HG03135 (cell line): ENCODE measurements around the gene PLD1.
A peak's percentile ranks its signal among the peaks of the same experiment; 100 is the strongest.

Experiments
- ATAC-seq: cut with Tn5 transposase; IDR thresholded peaks from one replicate; pipeline ENCODE4 v1.9.1; 2021; ENCODE audit warnings: mild to moderate bottlenecking, moderate library complexity; ENCODE audit not compliant: unreplicated experiment

The PLD1 gene

GRCh38 chr3:171839270-171839669, 29.0 kb upstream of the PLD1 start:
- ATAC-seq = no peak

GRCh38 chr3:171838218-171838720, 28.0 kb upstream of the PLD1 start:
- ATAC-seq = no peak

GRCh38 chr3:171837698-171838097, 27.4 kb upstream of the PLD1 start:
- no peak for ATAC-seq

- ATAC-seq = no peak
These were observed 26.6 kb upstream of the PLD1 start for GRCh38 chr3:171836855-171837254.

GRCh38 chr3:171835613-171836012, 25.3 kb upstream of the PLD1 start:
- no peak for ATAC-seq

- no peak for ATAC-seq
These were observed 24.8 kb upstream of the PLD1 start for GRCh38 chr3:171835116-171835515.

- no peak for ATAC-seq
These were observed 24.1 kb upstream of the PLD1 start for GRCh38 chr3:171834461-171834801.

- ATAC-seq = no peak
These were observed 23.6 kb upstream of the PLD1 start for GRCh38 chr3:171833789-171834460.

- ATAC-seq = no peak
These were observed 22.7 kb upstream of the PLD1 start for GRCh38 chr3:171832989-171833388.

- no peak for ATAC-seq
These were observed 21.7 kb upstream of the PLD1 start for GRCh38 chr3:171831936-171832335.

- ATAC-seq = no peak
These were observed 20.2 kb upstream of the PLD1 start for GRCh38 chr3:171830518-171830875.

GRCh38 chr3:171829841-171830517, 19.7 kb upstream of the PLD1 start:
- peak; percentile 62 for ATAC-seq

GRCh38 chr3:171828902-171829770, 18.9 kb upstream of the PLD1 start:
- no peak for ATAC-seq

- no peak for ATAC-seq
These were observed 17.7 kb upstream of the PLD1 start for GRCh38 chr3:171827836-171828458.

GRCh38 chr3:171827385-171827784, 17.1 kb upstream of the PLD1 start:
- ATAC-seq = no peak

GRCh38 chr3:171825222-171825828, 15.0 kb upstream of the PLD1 start:
- no peak for ATAC-seq

- no peak for ATAC-seq
These were observed 14.5 kb upstream of the PLD1 start for GRCh38 chr3:171824824-171825221.

GRCh38 chr3:171824116-171824515, 13.8 kb upstream of the PLD1 start:
- no peak for ATAC-seq

- ATAC-seq = peak; percentile 73
These were observed 12.3 kb upstream of the PLD1 start for GRCh38 chr3:171822431-171823106.

GRCh38 chr3:171821778-171822358, 11.6 kb upstream of the PLD1 start:
- no peak for ATAC-seq
